Thyroid gland (tissue), 4 donors: ENCODE data around the gene INSC. TPM values are rescaled to one million over a fixed set of nuclear protein-coding genes. Genes with fewer than 3 reads are reported as not detected.

Experiments
- DNase-seq, 2 donors: peaks; one replicate each; pipeline ENCODE4 v3.0.0-alpha.2; 2019
- H3K27ac ChIP-seq, 3 donors: fragments of 200-600 bp; sonication (generic); 1 replicate in 2 of 3; 2 replicates in 1 of 3; pipeline ENCODE4 v1.5.1; 2016 to 2019; ENCODE audit warnings: mild to moderate bottlenecking in 1 of 3, moderate library complexity in 1 of 3
- H3K27me3 ChIP-seq: fragments of 200-600 bp; sonication (generic); one replicate; pipeline ENCODE4 v1.5.1; 2019
- H3K36me3 ChIP-seq, 2 donors: fragments of 200-600 bp; sonication (generic); one replicate each; pipeline ENCODE4 v1.5.1; 2016 to 2019
- H3K4me1 ChIP-seq, 2 donors: fragments of 200-600 bp; sonication (generic); one replicate each; pipeline ENCODE4 v1.5.1; 2017 to 2019
- H3K4me3 ChIP-seq, 3 donors: fragments of 200-600 bp; sonication (generic); replicated peaks in 1 of 3; 1 replicate in 2 of 3; 2 replicates in 1 of 3; pipeline ENCODE4 v1.5.1; 2016; ENCODE audit warnings: mild to moderate bottlenecking in 1 of 3
- H3K9me3 ChIP-seq: fragments of 200-600 bp; sonication (generic); one replicate; pipeline ENCODE4 v1.5.1; 2017
- CTCF ChIP-seq, 6 experiments: fragments of 200-600 bp in 3 of 6; fragments of 450-650 bp in 3 of 6; sonication (generic) in 3 of 6; IDR thresholded peaks; one replicate each; pipeline ENCODE4 v1.5.1; 2016 to 2019; ENCODE audit warnings: antibody characterized with exemption in 6 of 6, mild to moderate bottlenecking in 2 of 6, inconsistent platforms in 1 of 6, moderate library complexity in 1 of 6
- POLR2A ChIP-seq, 2 donors: fragments of 450-650 bp; IDR thresholded peaks; one replicate each; pipeline ENCODE4 v1.6.1; 2017; ENCODE audit warnings: antibody characterized with exemption in 2 of 2, mild to moderate bottlenecking in 2 of 2, moderate library complexity in 1 of 2
- WGBS, 2 donors: methylation state at CpG; one replicate each; pipeline ENCODE4 v1.1.5; 2017; 5-methylcytosine and 5-hydroxymethylcytosine counted together
- intact Hi-C: fragments of 100-400 bp; cut with DNase I; formaldehyde crosslinking; loops from one replicate; pipeline ENCODE4 v1.15.1; 2023
- total RNA-seq, 4 donors: library from RNA; depleted of rRNA; stranded (reverse); fragments of >200 nt; gene quantifications; one replicate each; pipeline ENCODE4 v1.2.3, GENCODE V29; 2016

The INSC gene
- total RNA-seq, 4 donors from 2014 or later: 0.38 to 1.2 (median 0.54) TPM; not detected in 1

DNA sequence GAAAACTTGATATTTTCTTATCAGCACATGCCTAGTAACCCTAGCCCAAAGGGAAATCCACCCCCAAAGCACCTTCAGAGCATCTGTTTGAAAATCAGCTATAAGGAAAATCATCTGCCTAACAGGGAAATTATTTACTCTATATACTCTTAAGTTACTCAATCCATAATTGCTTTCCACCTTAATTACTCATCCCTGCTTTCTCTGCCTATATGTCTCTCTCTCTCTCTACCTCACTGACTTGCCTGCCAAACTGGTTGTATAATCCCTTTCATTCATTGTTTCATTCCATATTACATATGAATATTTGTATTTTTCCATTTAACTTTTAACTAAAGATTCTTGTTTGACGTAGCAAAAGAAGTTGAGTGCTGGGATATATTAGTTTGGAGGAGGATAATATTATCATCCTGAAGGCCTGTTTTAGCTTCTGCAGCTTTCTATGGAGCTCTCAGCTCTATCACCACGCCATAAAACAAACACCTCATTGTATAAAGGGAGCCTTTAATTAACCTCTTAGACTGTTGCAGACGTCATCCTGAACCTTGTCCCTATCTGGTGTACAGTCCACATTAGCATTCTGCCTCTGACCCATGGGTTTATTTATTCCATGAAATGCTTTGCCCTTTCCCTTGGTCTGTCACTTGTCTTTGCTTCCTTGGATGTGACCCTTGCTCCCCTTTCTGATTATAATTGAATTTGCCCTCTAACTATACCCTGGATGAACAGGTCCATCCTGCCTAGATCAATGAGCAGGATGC is 98.9 kb downstream of the INSC start:
- H3K36me3 ChIP-seq: no peaks in the 10 kb centered on the region
- no peaks in the 10 kb centered on the region for H3K4me1 ChIP-seq
- no peak for DNase-seq
- H3K27ac ChIP-seq: no peak overlapping the region
- intact Hi-C loops: no loop called here
- H3K27me3 ChIP-seq: no peaks in the 10 kb centered on the region
- no peak overlapping the region for H3K4me3 ChIP-seq
- TF ChIP-seq CTCF (IDR thresholded peaks at IDR 0.05): no peak
- TF ChIP-seq POLR2A (IDR thresholded peaks at IDR 0.05): no peak
- WGBS, 2 donors: 72 to 82% methylated on average over 3 of the region's 3 CpGs
- no peaks in the 10 kb centered on the region for H3K9me3 ChIP-seq

DNA sequence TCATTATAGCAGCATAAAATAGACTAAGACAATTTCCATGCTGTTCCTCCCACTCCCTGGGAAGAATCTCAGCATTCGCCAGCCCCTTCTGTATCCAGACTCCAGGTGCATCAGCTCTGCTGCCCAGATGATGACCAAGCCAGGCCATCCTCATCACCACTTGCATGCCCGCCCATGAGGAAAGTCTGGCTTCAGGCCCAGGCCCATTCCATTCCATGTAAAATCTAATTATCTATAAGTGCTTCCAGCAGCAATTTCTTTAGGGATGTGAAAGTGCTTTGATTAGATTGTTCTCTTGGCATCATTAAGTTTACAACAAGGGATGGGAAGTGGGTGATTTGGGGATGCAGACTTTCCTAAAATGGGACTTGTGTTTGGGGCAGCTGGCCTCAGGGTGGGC is 100.3 kb downstream of the INSC start:
- no peaks in the 10 kb centered on the region for H3K9me3 ChIP-seq
- no peaks in the 10 kb centered on the region for H3K27me3 ChIP-seq
- DNase-seq: no peak
- intact Hi-C loops: no loop called here
- H3K27ac ChIP-seq: no peak overlapping the region
- WGBS, 2 donors: 86 to 89% methylated on average over 2 of the region's 2 CpGs
- no peak overlapping the region for H3K4me3 ChIP-seq
- no peaks in the 10 kb centered on the region for H3K36me3 ChIP-seq
- H3K4me1 ChIP-seq: no peaks in the 10 kb centered on the region
- TF ChIP-seq POLR2A (IDR thresholded peaks at IDR 0.05): no peak
- TF ChIP-seq CTCF (IDR thresholded peaks at IDR 0.05): no peak

GRCh38 chr11:15216678-15217077 is 102.0 kb downstream of the INSC start:
- Histone ChIP-seq H3K9me3 (no peaks in the 10 kb centered on the region), H3K27me3 (no peaks in the 10 kb centered on the region), H3K4me3 (no peak overlapping the region), H3K4me1 (no peaks in the 10 kb centered on the region), H3K36me3 (no peaks in the 10 kb centered on the region), H3K27ac (no peak overlapping the region)
- TF ChIP-seq POLR2A (IDR thresholded peaks at IDR 0.05) (no peak), CTCF (IDR thresholded peaks at IDR 0.05) (no peak)
- DNase-seq: no peak
- intact Hi-C loops: no loop called here

- intact Hi-C loops: no loop called here
- WGBS, 2 donors: 86 to 87% methylated on average over 4 of the region's 4 CpGs
Observed at GRCh38 chr11:15217416-15217815, 102.7 kb downstream of the INSC start.

More at GRCh38 chr11:15217416-15217815, 102.7 kb downstream of the INSC start:
- Histone ChIP-seq H3K4me3 (no peak overlapping the region), H3K36me3 (no peaks in the 10 kb centered on the region), H3K4me1 (no peaks in the 10 kb centered on the region), H3K9me3 (no peaks in the 10 kb centered on the region), H3K27me3 (no peaks in the 10 kb centered on the region), H3K27ac (no peak overlapping the region)
- no peak for DNase-seq
- TF ChIP-seq CTCF (IDR thresholded peaks at IDR 0.05) (no peak), POLR2A (IDR thresholded peaks at IDR 0.05) (no peak)
